Panc1 (cell line): Measurements from ENCODE around the gene CYP2W1. TPM values are rescaled to one million over a fixed set of nuclear protein-coding genes. Genes with fewer than 3 reads are reported as not detected.

Source experiments
- ATAC-seq: fragments of 200-7000 bp; cut with Tn5 transposase; 2 replicates; pipeline ENCODE4 v1.9.1; 2020; ENCODE audit warnings: mild to moderate bottlenecking, moderate library complexity
- BruUV-seq: library from RNA; stranded (reverse); fragments of 400-500 nt; replicated peaks from 2 replicates; lab custom pipeline; 2021; lab: Mats Ljungman, UMichigan
- CTCF ChIA-PET: fragments of 300-600 bp; sonication (Branson Sonifier 250); formaldehyde crosslinking; loops from one replicate; lab custom pipeline; 2022; ENCODE audit warnings: antibody characterized with exemption; lab: Charles Lee
- POLR2A ChIA-PET: fragments of 300-600 bp; sonication (Branson Sonifier 250); formaldehyde crosslinking; loops from one replicate; lab custom pipeline; 2022; ENCODE audit warnings: antibody characterized with exemption; lab: Charles Lee
- DNase-seq: peaks from one replicate; pipeline ENCODE4 v3.0.0-alpha.2; 2010; ENCODE audit warnings: low read depth, low spot score
- H3K27ac ChIP-seq: 2 replicates; pipeline ENCODE4 v1.5.1; 2011; ENCODE audit warnings: mild to moderate bottlenecking, low read length, inconsistent platforms
- H3K27me3 ChIP-seq: fragments of 200-500 bp; sonication (Bioruptor generic); 2 replicates; pipeline ENCODE4 v1.6.0; 2014; ENCODE audit warnings: low read length, inconsistent platforms; ENCODE audit not compliant: control insufficient read depth, insufficient read depth
- H3K36me3 ChIP-seq: fragments of 200-500 bp; sonication (Bioruptor generic); 2 replicates; pipeline ENCODE4 v1.5.1; 2014; ENCODE audit warnings: inconsistent platforms, mild to moderate bottlenecking, low read length, moderate library complexity; ENCODE audit not compliant: control insufficient read depth, insufficient read depth
- H3K4me1 ChIP-seq: 2 replicates; pipeline ENCODE4 v1.5.1; 2011; ENCODE audit warnings: inconsistent platforms, mild to moderate bottlenecking, low read length, moderate library complexity; ENCODE audit not compliant: control insufficient read depth, insufficient read depth
- H3K4me3 ChIP-seq, 2 experiments: 2 replicates each; pipeline ENCODE4 v1.5.1; 2011 to 2012; ENCODE audit warnings: low read depth in 2 of 2, low read length in 2 of 2, mild to moderate bottlenecking in 2 of 2, inconsistent platforms in 1 of 2, moderate library complexity in 1 of 2
- H3K9me3 ChIP-seq: fragments of 200-500 bp; sonication (Bioruptor generic); 2 replicates; pipeline ENCODE4 v1.5.1; 2014; ENCODE audit warnings: low read depth, mild to moderate bottlenecking, inconsistent platforms, low read length, moderate library complexity; ENCODE audit not compliant: control insufficient read depth, insufficient read depth
- CTCF ChIP-seq: fragments of 450-650 bp; IDR thresholded peaks from 2 replicates; pipeline ENCODE4 v1.5.1; 2017; ENCODE audit warnings: mild to moderate bottlenecking
- POLR2AphosphoS5 ChIP-seq: IDR thresholded peaks from 2 replicates; pipeline ENCODE4 v1.6.1; 2012; ENCODE audit warnings: mild to moderate bottlenecking, low read depth, low read length, moderate library complexity
- SIN3A ChIP-seq: IDR thresholded peaks from 2 replicates; pipeline ENCODE4 v1.6.1; 2012; ENCODE audit warnings: low read depth, mild to moderate bottlenecking, low read length, moderate library complexity, borderline replicate concordance; ENCODE audit not compliant: insufficient read depth
- TCF7L2 ChIP-seq: IDR thresholded peaks from 2 replicates; pipeline ENCODE4 v1.6.1; 2011; ENCODE audit warnings: mild to moderate bottlenecking, low read depth, low read length, inconsistent platforms
- in situ Hi-C: cut with HindIII; loops from 2 replicates; pipeline ENCODE4 v1.10.0; 2016; ENCODE audit warnings: low sequenced_read_pairs, low pct_unique_long_range_greater_than_20kb
- intact Hi-C: fragments of 100-400 bp; cut with micrococcal nuclease; formaldehyde crosslinking; loops from one replicate; pipeline ENCODE4 v1.10.0; 2022; ENCODE audit not compliant: unreplicated experiment
- total RNA-seq: library from RNA; stranded (reverse); gene quantifications from one replicate; pipeline ENCODE4 v1.2.1, GENCODE V29; 2021; ENCODE audit not compliant: unreplicated experiment
- TF ChIP-seq, protein P1 (sequence below), 2 experiments: IDR thresholded peaks; 2 replicates each; pipeline ENCODE4 v1.6.1; 2011 to 2012; ENCODE audit warnings: low read depth in 2 of 2, control low read depth in 1 of 2, low read length in 1 of 2, mild to moderate bottlenecking in 1 of 2, moderate library complexity in 1 of 2; ENCODE audit not compliant: insufficient read depth in 1 of 2

The CYP2W1 gene
- total RNA-seq, 1 experiment from 2014 or later, result 0.74 TPM

GRCh38 chr7:1018334-1018695 lies 35.3 kb downstream of the CYP2W1 start:
- no TSS peak for BruUV-seq
- Histone ChIP-seq H3K4me1 (peaks cover 5% of the 10 kb centered on the region; the same call in 1 of the 2 replicates), H3K9me3 (no peaks in the 10 kb centered on the region), H3K27ac (no peak overlapping the region), H3K36me3 (no peaks in the 10 kb centered on the region), H3K27me3 (no peaks in the 10 kb centered on the region), H3K4me3 (no peak overlapping the region)
- ChIA-PET CTCF (interaction anchor here (0.9 kb wide), 1 partner anchor 22 kb away, joined by 3 read pairs; no protein-coding TSS in a partner anchor), POLR2A (interaction anchor here (0.6 kb wide), 1 partner anchor 43 kb away, joined by 9 read pairs; the partner anchor contains the start of gene COX19)
- intact Hi-C loops (no loop called here), in situ Hi-C loops (no loop called here)
- DNase-seq (no peak), ATAC-seq (no peak)
- TF ChIP-seq POLR2AphosphoS5, result no peak
- TF ChIP-seq TCF7L2, result no peak
- TF ChIP-seq, protein P1, sequence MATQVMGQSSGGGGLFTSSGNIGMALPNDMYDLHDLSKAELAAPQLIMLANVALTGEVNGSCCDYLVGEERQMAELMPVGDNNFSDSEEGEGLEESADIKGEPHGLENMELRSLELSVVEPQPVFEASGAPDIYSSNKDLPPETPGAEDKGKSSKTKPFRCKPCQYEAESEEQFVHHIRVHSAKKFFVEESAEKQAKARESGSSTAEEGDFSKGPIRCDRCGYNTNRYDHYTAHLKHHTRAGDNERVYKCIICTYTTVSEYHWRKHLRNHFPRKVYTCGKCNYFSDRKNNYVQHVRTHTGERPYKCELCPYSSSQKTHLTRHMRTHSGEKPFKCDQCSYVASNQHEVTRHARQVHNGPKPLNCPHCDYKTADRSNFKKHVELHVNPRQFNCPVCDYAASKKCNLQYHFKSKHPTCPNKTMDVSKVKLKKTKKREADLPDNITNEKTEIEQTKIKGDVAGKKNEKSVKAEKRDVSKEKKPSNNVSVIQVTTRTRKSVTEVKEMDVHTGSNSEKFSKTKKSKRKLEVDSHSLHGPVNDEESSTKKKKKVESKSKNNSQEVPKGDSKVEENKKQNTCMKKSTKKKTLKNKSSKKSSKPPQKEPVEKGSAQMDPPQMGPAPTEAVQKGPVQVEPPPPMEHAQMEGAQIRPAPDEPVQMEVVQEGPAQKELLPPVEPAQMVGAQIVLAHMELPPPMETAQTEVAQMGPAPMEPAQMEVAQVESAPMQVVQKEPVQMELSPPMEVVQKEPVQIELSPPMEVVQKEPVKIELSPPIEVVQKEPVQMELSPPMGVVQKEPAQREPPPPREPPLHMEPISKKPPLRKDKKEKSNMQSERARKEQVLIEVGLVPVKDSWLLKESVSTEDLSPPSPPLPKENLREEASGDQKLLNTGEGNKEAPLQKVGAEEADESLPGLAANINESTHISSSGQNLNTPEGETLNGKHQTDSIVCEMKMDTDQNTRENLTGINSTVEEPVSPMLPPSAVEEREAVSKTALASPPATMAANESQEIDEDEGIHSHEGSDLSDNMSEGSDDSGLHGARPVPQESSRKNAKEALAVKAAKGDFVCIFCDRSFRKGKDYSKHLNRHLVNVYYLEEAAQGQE (IDR thresholded peaks at IDR 0.05; ENCODE audit: insufficient read depth in 1 of 2, low read depth in 2 of 2, low read length in 1 of 2), result no peak
- no peak for TF ChIP-seq SIN3A
- TF ChIP-seq CTCF, result no peak

DNA sequence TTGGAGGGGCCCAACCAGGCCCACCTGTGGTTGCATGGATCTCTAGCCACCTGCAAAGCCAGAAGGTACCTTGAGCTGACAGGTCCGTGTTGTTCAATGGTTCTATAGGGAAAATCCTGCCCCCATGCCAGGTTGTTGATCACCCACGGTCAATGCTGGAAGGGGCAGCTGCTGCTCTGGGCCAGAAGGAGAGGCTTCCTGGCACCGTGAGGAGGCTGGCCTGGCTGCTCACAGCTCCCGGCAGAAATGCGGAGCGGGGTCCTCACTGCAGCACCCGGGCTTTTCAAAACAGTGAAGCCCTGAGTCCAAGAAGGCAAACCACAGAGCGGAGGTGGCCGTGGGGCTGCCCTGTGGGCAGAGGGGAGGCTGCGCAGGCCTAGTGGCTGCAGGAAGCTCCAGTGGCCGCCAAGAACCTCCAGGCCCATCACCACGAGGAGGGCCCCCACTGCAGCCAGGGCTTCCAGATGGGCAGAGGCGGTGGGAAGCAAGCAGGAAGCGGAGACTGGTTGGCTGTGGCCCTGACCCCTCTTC lies 36.3 kb downstream of the CYP2W1 start:
- TF ChIP-seq SIN3A (no peak), POLR2AphosphoS5 (no peak), CTCF (no peak), TCF7L2 (no peak)
- TF ChIP-seq, protein P1 (IDR thresholded peaks at IDR 0.05; ENCODE audit: insufficient read depth in 1 of 2, low read depth in 2 of 2, low read length in 1 of 2), result no peak
- Histone ChIP-seq H3K9me3 (no peaks in the 10 kb centered on the region), H3K4me1 (peaks cover 5% of the 10 kb centered on the region; the same call in 1 of the 2 replicates), H3K27ac (no peak overlapping the region), H3K27me3 (no peaks in the 10 kb centered on the region), H3K36me3 (no peaks in the 10 kb centered on the region), H3K4me3 (no peak overlapping the region)
- in situ Hi-C loops (no loop called here), intact Hi-C loops (no loop called here)
- BruUV-seq, result no TSS peak
- DNase-seq (no peak), ATAC-seq (0 out of 2 replicates have a peak, but pooled peaks have one; percentile 6)
- CTCF ChIA-PET, result interaction anchor here (0.5 to 2.8 kb wide), 3 partner anchors 24 to 46 kb away, joined by 3 to 13 read pairs (median 6); no protein-coding TSS in a partner anchor
- POLR2A ChIA-PET, result no interaction called here
